WTC11 (cell line): ENCODE measurements around the gene EPB41L4B. TPM values are rescaled to one million over a fixed set of nuclear protein-coding genes. Genes with fewer than 3 reads are reported as not detected.

Source experiments
- ATAC-seq: fragments of 200-7000 bp; cut with Tn5 transposase; 2 replicates; pipeline ENCODE4 v1.10.0; 2021; ENCODE audit warnings: mild to moderate bottlenecking, moderate library complexity
- CTCF ChIA-PET: fragments of 300-600 bp; sonication (Branson Sonifier 250); formaldehyde crosslinking; loops from one replicate; lab custom pipeline; 2021; ENCODE audit warnings: antibody characterized with exemption; lab: Charles Lee
- POLR2A ChIA-PET: fragments of 350-600 bp; sonication (Branson Sonifier 250); formaldehyde crosslinking; loops from one replicate; lab custom pipeline; 2021; ENCODE audit warnings: antibody characterized with exemption; lab: Charles Lee
- DNase-seq: peaks from one replicate; pipeline ENCODE4 v3.0.0; 2021; ENCODE audit warnings: low spot score
- H3K27ac Mint-ChIP-seq: 2 replicates; pipeline ENCODE4 v1.8.0; 2021; ENCODE audit warnings: mixed read lengths
- H3K27me3 Mint-ChIP-seq: 2 replicates; pipeline ENCODE4 v1.8.0; 2021; ENCODE audit warnings: low read depth, mild to moderate bottlenecking, moderate library complexity, mixed read lengths
- H3K36me3 Mint-ChIP-seq: 2 replicates; pipeline ENCODE4 v1.8.0; 2021; ENCODE audit warnings: mixed read lengths
- H3K4me1 Mint-ChIP-seq: 2 replicates; pipeline ENCODE4 v1.8.0; 2022; ENCODE audit warnings: mixed read lengths
- H3K4me3 Mint-ChIP-seq: 2 replicates; pipeline ENCODE4 v1.8.0; 2021; ENCODE audit warnings: mild to moderate bottlenecking, moderate library complexity, mixed read lengths
- H3K9me3 Mint-ChIP-seq: 2 replicates; pipeline ENCODE4 v1.8.0; 2021; ENCODE audit warnings: mixed read lengths
- AR ChIP-seq: fragments of 250-450 bp; sonication (Bioruptor Pico); IDR thresholded peaks from 2 replicates; pipeline ENCODE4 v1.9.0; 2021; ENCODE audit warnings: mild to moderate bottlenecking
- ATF3 ChIP-seq: sonication (generic); formaldehyde crosslinking; conservative IDR thresholded peaks from 2 replicates; pipeline ENCODE4 v1.8.1; 2022; ENCODE audit warnings: mild to moderate bottlenecking, missing genetic modification reagents
- CDX4 ChIP-seq: fragments of 250-450 bp; sonication (Bioruptor Pico); IDR thresholded peaks from 2 replicates; pipeline ENCODE4 v1.9.0; 2021; ENCODE audit warnings: moderate library complexity, mild to moderate bottlenecking, inconsistent platforms, borderline replicate concordance
- E2F4 ChIP-seq: sonication (generic); formaldehyde crosslinking; IDR thresholded peaks from 2 replicates; pipeline ENCODE4 v1.8.1; 2022; ENCODE audit warnings: low read depth, mild to moderate bottlenecking, moderate library complexity, missing genetic modification reagents, borderline replicate concordance
- KAT7 ChIP-seq: sonication (generic); formaldehyde crosslinking; IDR thresholded peaks from 2 replicates; pipeline ENCODE4 v1.8.1; 2023; ENCODE audit warnings: missing genetic modification reagents, mild to moderate bottlenecking, borderline replicate concordance
- SMAD3 ChIP-seq: sonication (generic); formaldehyde crosslinking; IDR thresholded peaks from 2 replicates; pipeline ENCODE4 v1.8.0; 2022; ENCODE audit warnings: missing genetic modification reagents, mild to moderate bottlenecking, borderline replicate concordance
- ZNF121 ChIP-seq: sonication (generic); formaldehyde crosslinking; IDR thresholded peaks from 2 replicates; pipeline ENCODE4 v1.8.0; 2023; ENCODE audit warnings: missing genetic modification reagents
- ZNF263 ChIP-seq: sonication (generic); formaldehyde crosslinking; IDR thresholded peaks from 2 replicates; pipeline ENCODE4 v1.8.1; 2022; ENCODE audit warnings: low read depth, mild to moderate bottlenecking, moderate library complexity, missing genetic modification reagents
- ZNF532 ChIP-seq: fragments of 250-450 bp; sonication (Bioruptor Pico); IDR thresholded peaks from 2 replicates; pipeline ENCODE4 v1.9.0; 2021; ENCODE audit warnings: mild to moderate bottlenecking, borderline replicate concordance
- total RNA-seq: library from RNA; stranded (reverse); gene quantifications from 3 replicates; pipeline ENCODE4 v1.2.3, GENCODE V29; 2021

Gene EPB41L4B
- total RNA-seq, 1 experiment from 2014 or later = 20.0 TPM

- Mint-ChIP-seq H3K4me3 (no peak overlapping the region), H3K4me1 (peaks cover 9% of the 10 kb centered on the region), H3K36me3 (no peaks in the 10 kb centered on the region), H3K9me3 (no peaks in the 10 kb centered on the region), H3K27me3 (no peaks in the 10 kb centered on the region), H3K27ac (no peak overlapping the region)
- no peak for TF ChIP-seq CDX4 (CRISPR knock-in tag)
- TF ChIP-seq E2F4 (CRISPR knock-in tag) = no peak
- TF ChIP-seq KAT7 (CRISPR knock-in tag) = no peak
- TF ChIP-seq ZNF121 (CRISPR knock-in tag) = no peak
- DNase-seq (no peak), ATAC-seq (no peak)
- CTCF ChIA-PET = interaction anchor here (1.0 to 1.6 kb wide), 2 partner anchors 11 to 38 kb away, joined by 3 read pairs; no protein-coding TSS in a partner anchor
- POLR2A ChIA-PET = no interaction called here
Measured at GRCh38 chr9:109145051-109145450, 175.8 kb downstream of the EPB41L4B start.

- DNase-seq = peak; percentile 15
- CTCF ChIA-PET = interaction anchor here (0.6 to 1.6 kb wide), 5 partner anchors 8 to 61 kb away, joined by 3 read pairs; partner anchors contain the start of gene TMEM245
- H3K36me3 Mint-ChIP-seq = no peaks in the 10 kb centered on the region
Measured at GRCh38 chr9:109143881-109144562, 176.8 kb downstream of the EPB41L4B start.

More at GRCh38 chr9:109143881-109144562, 176.8 kb downstream of the EPB41L4B start:
- no peaks in the 10 kb centered on the region for H3K9me3 Mint-ChIP-seq
- POLR2A ChIA-PET = no interaction called here
- no peak for TF ChIP-seq ATF3
- TF ChIP-seq AR (CRISPR knock-in tag) = no peak
- TF ChIP-seq ZNF532 (CRISPR knock-in tag) = no peak
- TF ChIP-seq ZNF263 (CRISPR knock-in tag) = no peak
- no peak for TF ChIP-seq SMAD3 (CRISPR knock-in tag)
- no peak for TF ChIP-seq KAT7 (CRISPR knock-in tag)
- TF ChIP-seq, all 79 proteins: peak for 0
- H3K27me3 Mint-ChIP-seq = no peaks in the 10 kb centered on the region
- no peak overlapping the region for H3K27ac Mint-ChIP-seq
- H3K4me3 Mint-ChIP-seq = no peak overlapping the region
- ATAC-seq = peak; percentile 92
- H3K4me1 Mint-ChIP-seq = peaks cover 9% of the 10 kb centered on the region
